Measurements from ENCODE around the gene NR1H2. TPM values are rescaled to one million over a fixed set of nuclear protein-coding genes. Genes with fewer than 3 reads are reported as not detected.

NR1H2 gene
- total and polyA plus RNA-seq, 10 of the 15 experiments (the other 5 are each of a cell fraction or from before 2014, with no cell fraction given), result 0.05 to 54.2 (median 35.1) TPM

DNA sequence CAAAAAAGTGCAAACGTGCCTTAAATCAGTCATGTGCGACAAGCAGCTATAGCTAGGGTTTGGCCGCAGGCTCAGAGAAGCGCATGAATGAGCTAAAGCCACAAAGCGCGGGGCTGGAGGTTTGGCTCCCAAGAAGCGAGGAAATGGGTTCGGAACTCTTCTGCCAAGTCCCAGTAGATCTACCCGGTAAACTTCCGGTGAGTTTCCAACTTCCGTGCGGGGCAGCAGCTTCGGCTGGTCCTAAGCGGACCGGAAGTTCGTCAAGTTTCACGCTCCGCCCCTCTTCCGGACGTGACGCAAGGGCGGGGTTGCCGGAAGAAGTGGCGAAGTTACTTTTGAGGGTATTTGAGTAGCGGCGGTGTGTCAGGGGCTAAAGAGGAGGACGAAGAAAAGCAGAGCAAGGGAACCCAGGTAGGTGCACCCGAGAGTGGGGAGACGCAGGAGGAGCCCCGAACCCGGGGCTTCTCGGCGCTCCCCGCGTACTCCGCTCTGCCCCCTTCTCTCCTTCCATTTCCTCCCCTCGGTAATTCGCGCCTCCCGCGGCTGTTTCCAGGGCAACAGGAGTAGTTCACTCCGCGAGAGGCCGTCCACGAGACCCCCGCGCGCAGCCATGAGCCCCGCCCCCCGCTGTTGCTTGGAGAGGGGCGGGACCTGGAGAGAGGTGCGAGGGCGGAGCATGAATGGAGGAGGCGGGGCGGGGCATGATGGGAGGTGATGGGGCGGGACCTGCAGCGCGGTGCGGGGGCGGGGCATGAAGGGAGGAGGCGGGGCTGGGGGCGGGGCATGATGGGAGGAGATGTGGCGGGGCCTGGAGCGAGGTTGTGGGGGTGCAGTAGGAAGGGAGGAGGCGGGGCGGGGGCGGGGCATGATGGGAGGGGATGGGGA is at the start of gene NR1H2 (continued):
- TF ChIP-seq, protein P1, sequence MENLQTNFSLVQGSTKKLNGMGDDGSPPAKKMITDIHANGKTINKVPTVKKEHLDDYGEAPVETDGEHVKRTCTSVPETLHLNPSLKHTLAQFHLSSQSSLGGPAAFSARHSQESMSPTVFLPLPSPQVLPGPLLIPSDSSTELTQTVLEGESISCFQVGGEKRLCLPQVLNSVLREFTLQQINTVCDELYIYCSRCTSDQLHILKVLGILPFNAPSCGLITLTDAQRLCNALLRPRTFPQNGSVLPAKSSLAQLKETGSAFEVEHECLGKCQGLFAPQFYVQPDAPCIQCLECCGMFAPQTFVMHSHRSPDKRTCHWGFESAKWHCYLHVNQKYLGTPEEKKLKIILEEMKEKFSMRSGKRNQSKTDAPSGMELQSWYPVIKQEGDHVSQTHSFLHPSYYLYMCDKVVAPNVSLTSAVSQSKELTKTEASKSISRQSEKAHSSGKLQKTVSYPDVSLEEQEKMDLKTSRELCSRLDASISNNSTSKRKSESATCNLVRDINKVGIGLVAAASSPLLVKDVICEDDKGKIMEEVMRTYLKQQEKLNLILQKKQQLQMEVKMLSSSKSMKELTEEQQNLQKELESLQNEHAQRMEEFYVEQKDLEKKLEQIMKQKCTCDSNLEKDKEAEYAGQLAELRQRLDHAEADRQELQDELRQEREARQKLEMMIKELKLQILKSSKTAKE (IDR thresholded peaks at IDR 0.05; ENCODE audit: low read depth, poor library complexity, severe bottlenecking), result no peak
- TF ChIP-seq POU2F2 (IDR thresholded peaks at IDR 0.05; ENCODE audit: borderline replicate concordance, low read depth, low read length) (peak; percentile 82), CREB1 (IDR thresholded peaks at IDR 0.05; ENCODE audit: low read depth) (peak; percentile 97), CHD4 (IDR thresholded peaks at IDR 0.05) (no peak), SREBF1 (IDR thresholded peaks at IDR 0.05; ENCODE audit: low read length) (no peak), CBFB (IDR thresholded peaks at IDR 0.05; ENCODE audit: low read depth) (no peak), IRF4 (IDR thresholded peaks at IDR 0.05; ENCODE audit: low read depth, low read length) (peak; percentile 66; the same call in 1 of the 2 replicates), SP1 (IDR thresholded peaks at IDR 0.05; ENCODE audit: low read depth, low read length) (peak; percentile 72), YY1 (IDR thresholded peaks at IDR 0.05; ENCODE audit: low read depth, low read length) (peak; percentile 85), NFIC (IDR thresholded peaks at IDR 0.05; ENCODE audit: low read depth, low read length) (no peak; the same call in 1 of the 2 replicates), EP300 (IDR thresholded peaks at IDR 0.05; ENCODE audit: borderline replicate concordance in 1 of 2, control insufficient read depth in 1 of 2, low read depth in 2 of 2, low read length in 2 of 2) (peak; percentile 9 to 33; a peak in 2 of 4 replicates), KDM1A (IDR thresholded peaks at IDR 0.05; ENCODE audit: borderline replicate concordance) (no peak), TCF7 (IDR thresholded peaks at IDR 0.05; ENCODE audit: borderline replicate concordance) (no peak)
- TF ChIP-seq, protein P2, sequence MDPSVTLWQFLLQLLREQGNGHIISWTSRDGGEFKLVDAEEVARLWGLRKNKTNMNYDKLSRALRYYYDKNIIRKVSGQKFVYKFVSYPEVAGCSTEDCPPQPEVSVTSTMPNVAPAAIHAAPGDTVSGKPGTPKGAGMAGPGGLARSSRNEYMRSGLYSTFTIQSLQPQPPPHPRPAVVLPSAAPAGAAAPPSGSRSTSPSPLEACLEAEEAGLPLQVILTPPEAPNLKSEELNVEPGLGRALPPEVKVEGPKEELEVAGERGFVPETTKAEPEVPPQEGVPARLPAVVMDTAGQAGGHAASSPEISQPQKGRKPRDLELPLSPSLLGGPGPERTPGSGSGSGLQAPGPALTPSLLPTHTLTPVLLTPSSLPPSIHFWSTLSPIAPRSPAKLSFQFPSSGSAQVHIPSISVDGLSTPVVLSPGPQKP (IDR thresholded peaks at IDR 0.05; ENCODE audit: low read depth, low read length), result peak; percentile 99
- TF ChIP-seq, protein P3, sequence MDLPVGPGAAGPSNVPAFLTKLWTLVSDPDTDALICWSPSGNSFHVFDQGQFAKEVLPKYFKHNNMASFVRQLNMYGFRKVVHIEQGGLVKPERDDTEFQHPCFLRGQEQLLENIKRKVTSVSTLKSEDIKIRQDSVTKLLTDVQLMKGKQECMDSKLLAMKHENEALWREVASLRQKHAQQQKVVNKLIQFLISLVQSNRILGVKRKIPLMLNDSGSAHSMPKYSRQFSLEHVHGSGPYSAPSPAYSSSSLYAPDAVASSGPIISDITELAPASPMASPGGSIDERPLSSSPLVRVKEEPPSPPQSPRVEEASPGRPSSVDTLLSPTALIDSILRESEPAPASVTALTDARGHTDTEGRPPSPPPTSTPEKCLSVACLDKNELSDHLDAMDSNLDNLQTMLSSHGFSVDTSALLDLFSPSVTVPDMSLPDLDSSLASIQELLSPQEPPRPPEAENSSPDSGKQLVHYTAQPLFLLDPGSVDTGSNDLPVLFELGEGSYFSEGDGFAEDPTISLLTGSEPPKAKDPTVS (IDR thresholded peaks at IDR 0.05; ENCODE audit: low read depth, low read length), result peak; percentile 65; the same call in 1 of the 2 replicates
- TF ChIP-seq, protein P4, sequence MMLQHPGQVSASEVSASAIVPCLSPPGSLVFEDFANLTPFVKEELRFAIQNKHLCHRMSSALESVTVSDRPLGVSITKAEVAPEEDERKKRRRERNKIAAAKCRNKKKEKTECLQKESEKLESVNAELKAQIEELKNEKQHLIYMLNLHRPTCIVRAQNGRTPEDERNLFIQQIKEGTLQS (IDR thresholded peaks at IDR 0.05; ENCODE audit: borderline replicate concordance, extremely low read depth, low read depth, low read length), result no peak
- TF ChIP-seq, protein P5, sequence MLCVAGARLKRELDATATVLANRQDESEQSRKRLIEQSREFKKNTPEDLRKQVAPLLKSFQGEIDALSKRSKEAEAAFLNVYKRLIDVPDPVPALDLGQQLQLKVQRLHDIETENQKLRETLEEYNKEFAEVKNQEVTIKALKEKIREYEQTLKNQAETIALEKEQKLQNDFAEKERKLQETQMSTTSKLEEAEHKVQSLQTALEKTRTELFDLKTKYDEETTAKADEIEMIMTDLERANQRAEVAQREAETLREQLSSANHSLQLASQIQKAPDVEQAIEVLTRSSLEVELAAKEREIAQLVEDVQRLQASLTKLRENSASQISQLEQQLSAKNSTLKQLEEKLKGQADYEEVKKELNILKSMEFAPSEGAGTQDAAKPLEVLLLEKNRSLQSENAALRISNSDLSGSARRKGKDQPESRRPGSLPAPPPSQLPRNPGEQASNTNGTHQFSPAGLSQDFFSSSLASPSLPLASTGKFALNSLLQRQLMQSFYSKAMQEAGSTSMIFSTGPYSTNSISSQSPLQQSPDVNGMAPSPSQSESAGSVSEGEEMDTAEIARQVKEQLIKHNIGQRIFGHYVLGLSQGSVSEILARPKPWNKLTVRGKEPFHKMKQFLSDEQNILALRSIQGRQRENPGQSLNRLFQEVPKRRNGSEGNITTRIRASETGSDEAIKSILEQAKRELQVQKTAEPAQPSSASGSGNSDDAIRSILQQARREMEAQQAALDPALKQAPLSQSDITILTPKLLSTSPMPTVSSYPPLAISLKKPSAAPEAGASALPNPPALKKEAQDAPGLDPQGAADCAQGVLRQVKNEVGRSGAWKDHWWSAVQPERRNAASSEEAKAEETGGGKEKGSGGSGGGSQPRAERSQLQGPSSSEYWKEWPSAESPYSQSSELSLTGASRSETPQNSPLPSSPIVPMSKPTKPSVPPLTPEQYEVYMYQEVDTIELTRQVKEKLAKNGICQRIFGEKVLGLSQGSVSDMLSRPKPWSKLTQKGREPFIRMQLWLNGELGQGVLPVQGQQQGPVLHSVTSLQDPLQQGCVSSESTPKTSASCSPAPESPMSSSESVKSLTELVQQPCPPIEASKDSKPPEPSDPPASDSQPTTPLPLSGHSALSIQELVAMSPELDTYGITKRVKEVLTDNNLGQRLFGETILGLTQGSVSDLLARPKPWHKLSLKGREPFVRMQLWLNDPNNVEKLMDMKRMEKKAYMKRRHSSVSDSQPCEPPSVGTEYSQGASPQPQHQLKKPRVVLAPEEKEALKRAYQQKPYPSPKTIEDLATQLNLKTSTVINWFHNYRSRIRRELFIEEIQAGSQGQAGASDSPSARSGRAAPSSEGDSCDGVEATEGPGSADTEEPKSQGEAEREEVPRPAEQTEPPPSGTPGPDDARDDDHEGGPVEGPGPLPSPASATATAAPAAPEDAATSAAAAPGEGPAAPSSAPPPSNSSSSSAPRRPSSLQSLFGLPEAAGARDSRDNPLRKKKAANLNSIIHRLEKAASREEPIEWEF (IDR thresholded peaks at IDR 0.05; ENCODE audit: insufficient replicate concordance, low read depth, low read length), result no peak

Data from GM12878 (cell line).